ENCODE results near the gene NEU1.

- TF ChIP-seq CTCF (IDR thresholded peaks at IDR 0.05), result no peak
- TF ChIP-seq POLR2A (IDR thresholded peaks at IDR 0.05), result no peak
Measured at GRCh38 chr6:31837369-31838113, 25.1 kb downstream of the NEU1 start.
